DOHH2 (cell line): Measurements from ENCODE around the gene RAPGEF1.

Experiments used
- H3F3A ChIP-seq: fragments of 200-600 bp; sonication (generic), shearing (Covaris generic); 2 replicates; pipeline ENCODE4 v1.6.0; 2016; ENCODE audit warnings: antibody characterized with exemption, mild to moderate bottlenecking; ENCODE audit not compliant: control insufficient read depth, insufficient read depth
- H3K27ac ChIP-seq: fragments of 200-600 bp; sonication (generic); 2 replicates; pipeline ENCODE4 v1.5.1; 2014; ENCODE audit warnings: low read depth, mild to moderate bottlenecking, low read length, moderate library complexity
- H3K27me3 ChIP-seq: fragments of 200-600 bp; sonication (generic); 2 replicates; pipeline ENCODE4 v1.6.1; 2014; ENCODE audit warnings: mild to moderate bottlenecking, low read length, mixed read lengths; ENCODE audit not compliant: control insufficient read depth
- H3K36me3 ChIP-seq: fragments of 200-600 bp; sonication (generic); 2 replicates; pipeline ENCODE4 v1.6.1; 2014; ENCODE audit warnings: mild to moderate bottlenecking, low read length, moderate library complexity, mixed read lengths; ENCODE audit not compliant: control insufficient read depth
- H3K4me1 ChIP-seq: fragments of 200-600 bp; sonication (generic); 2 replicates; pipeline ENCODE4 v1.6.1; 2014; ENCODE audit warnings: mild to moderate bottlenecking, low read length, mixed read lengths; ENCODE audit not compliant: control insufficient read depth
- H3K4me2 ChIP-seq: fragments of 200-600 bp; sonication (generic); 2 replicates; pipeline ENCODE4 v1.6.0; 2014; ENCODE audit warnings: mild to moderate bottlenecking, low read length, moderate library complexity
- H3K4me3 ChIP-seq: fragments of 200-600 bp; sonication (generic); 2 replicates; pipeline ENCODE4 v1.5.1; 2014; ENCODE audit warnings: mild to moderate bottlenecking, low read length, mixed read lengths
- H3K79me2 ChIP-seq: fragments of 200-600 bp; sonication (generic); 2 replicates; pipeline ENCODE4 v1.6.1; 2014; ENCODE audit warnings: mild to moderate bottlenecking, low read length, mixed read lengths; ENCODE audit not compliant: control insufficient read depth
- H3K9me2 ChIP-seq: fragments of 200-600 bp; sonication (generic); replicated peaks from 2 replicates; pipeline ENCODE4 v1.6.1; 2014; ENCODE audit warnings: mild to moderate bottlenecking, low read length, mixed read lengths; ENCODE audit not compliant: control insufficient read depth
- H3K9me3 ChIP-seq: fragments of 200-600 bp; sonication (generic); 2 replicates; pipeline ENCODE4 v1.6.1; 2014; ENCODE audit warnings: antibody characterized with exemption, low read length, mixed read lengths; ENCODE audit not compliant: control insufficient read depth, insufficient read depth
- H4K20me1 ChIP-seq: fragments of 200-600 bp; sonication (generic); 2 replicates; pipeline ENCODE4 v1.6.0; 2014; ENCODE audit warnings: low read depth, mild to moderate bottlenecking, antibody characterized with exemption, low read length, moderate library complexity; ENCODE audit not compliant: control insufficient read depth, insufficient read depth
- EZH2phosphoT487 ChIP-seq: fragments of 200-600 bp; sonication (generic); IDR thresholded peaks from 2 replicates; pipeline ENCODE4 v1.6.1; 2017; ENCODE audit warnings: borderline replicate concordance, mild to moderate bottlenecking, antibody characterized with exemption, low read length, moderate library complexity, mixed read lengths
- TF ChIP-seq, protein P1 (sequence below): fragments of 200-600 bp; sonication (generic); IDR thresholded peaks from one replicate; pipeline ENCODE4 v1.5.1; 2014; ENCODE audit warnings: antibody characterized with exemption, mild to moderate bottlenecking, low read depth, low read length; ENCODE audit not compliant: poor library complexity, severe bottlenecking

Gene RAPGEF1

DNA sequence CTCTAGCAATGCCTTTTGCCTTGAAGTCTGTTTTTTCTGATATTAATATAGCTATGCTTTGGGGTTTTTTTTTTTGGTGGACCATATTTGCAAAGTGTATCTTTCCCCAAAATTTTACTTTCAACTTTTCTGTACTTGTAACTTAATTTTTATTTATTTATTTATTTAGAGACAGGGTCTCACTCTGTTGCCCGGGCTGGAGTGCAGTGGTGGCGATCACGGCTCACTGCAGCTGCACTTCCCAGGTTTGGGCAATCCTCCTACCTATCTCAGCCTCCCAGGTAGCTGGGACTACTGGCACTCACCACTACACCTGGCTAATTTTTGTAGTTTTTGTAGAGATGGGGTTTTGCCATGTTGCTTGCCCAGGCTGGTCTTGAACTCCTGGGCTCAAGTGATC is 173.7 kb downstream of the RAPGEF1 start:
- Histone ChIP-seq H3K36me3 (no peaks in the 10 kb centered on the region), H3K79me2 (no peaks in the 10 kb centered on the region), H3K4me2 (no peak overlapping the region), H3F3A (no peaks in the 10 kb centered on the region), H3K9me3 (peaks cover 5% of the 10 kb centered on the region; the same call in 1 of the 2 replicates), H3K9me2 (no peaks in the 10 kb centered on the region), H3K4me3 (no peak overlapping the region), H3K27me3 (no peaks in the 10 kb centered on the region), H4K20me1 (no peaks in the 10 kb centered on the region), H3K27ac (no peak overlapping the region), H3K4me1 (no peaks in the 10 kb centered on the region)
- no peak for TF ChIP-seq EZH2phosphoT487
- TF ChIP-seq, protein P1, sequence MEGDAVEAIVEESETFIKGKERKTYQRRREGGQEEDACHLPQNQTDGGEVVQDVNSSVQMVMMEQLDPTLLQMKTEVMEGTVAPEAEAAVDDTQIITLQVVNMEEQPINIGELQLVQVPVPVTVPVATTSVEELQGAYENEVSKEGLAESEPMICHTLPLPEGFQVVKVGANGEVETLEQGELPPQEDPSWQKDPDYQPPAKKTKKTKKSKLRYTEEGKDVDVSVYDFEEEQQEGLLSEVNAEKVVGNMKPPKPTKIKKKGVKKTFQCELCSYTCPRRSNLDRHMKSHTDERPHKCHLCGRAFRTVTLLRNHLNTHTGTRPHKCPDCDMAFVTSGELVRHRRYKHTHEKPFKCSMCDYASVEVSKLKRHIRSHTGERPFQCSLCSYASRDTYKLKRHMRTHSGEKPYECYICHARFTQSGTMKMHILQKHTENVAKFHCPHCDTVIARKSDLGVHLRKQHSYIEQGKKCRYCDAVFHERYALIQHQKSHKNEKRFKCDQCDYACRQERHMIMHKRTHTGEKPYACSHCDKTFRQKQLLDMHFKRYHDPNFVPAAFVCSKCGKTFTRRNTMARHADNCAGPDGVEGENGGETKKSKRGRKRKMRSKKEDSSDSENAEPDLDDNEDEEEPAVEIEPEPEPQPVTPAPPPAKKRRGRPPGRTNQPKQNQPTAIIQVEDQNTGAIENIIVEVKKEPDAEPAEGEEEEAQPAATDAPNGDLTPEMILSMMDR: no peak

DNA sequence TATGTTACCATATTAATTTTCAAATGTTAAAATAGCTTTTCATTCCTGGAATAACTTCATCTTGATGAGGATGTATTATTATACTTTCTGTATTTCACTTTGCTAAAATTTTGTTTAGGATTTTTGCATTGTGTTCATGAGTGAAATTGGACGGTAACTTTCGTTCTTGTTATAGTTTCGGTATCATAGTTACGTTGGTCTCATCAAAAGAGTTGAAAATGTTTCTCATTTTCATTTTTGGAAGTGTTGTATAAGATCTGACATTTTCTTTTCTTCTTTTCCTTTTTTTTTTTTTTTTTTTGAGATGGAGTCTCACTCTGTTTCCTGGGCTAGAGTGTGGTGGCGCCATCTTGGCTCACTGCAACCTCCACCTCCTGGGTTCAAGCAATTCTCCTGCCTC is 174.5 kb downstream of the RAPGEF1 start:
- Histone ChIP-seq H3K79me2 (no peaks in the 10 kb centered on the region), H3K27ac (no peak overlapping the region), H3K4me3 (no peak overlapping the region), H4K20me1 (no peaks in the 10 kb centered on the region), H3K36me3 (no peaks in the 10 kb centered on the region), H3F3A (no peaks in the 10 kb centered on the region), H3K27me3 (no peaks in the 10 kb centered on the region), H3K4me2 (no peak overlapping the region), H3K9me3 (peaks cover 10% of the 10 kb centered on the region; the same call in 1 of the 2 replicates), H3K4me1 (no peaks in the 10 kb centered on the region), H3K9me2 (no peaks in the 10 kb centered on the region)
- no peak for TF ChIP-seq EZH2phosphoT487
- TF ChIP-seq, protein P1: no peak

DNA sequence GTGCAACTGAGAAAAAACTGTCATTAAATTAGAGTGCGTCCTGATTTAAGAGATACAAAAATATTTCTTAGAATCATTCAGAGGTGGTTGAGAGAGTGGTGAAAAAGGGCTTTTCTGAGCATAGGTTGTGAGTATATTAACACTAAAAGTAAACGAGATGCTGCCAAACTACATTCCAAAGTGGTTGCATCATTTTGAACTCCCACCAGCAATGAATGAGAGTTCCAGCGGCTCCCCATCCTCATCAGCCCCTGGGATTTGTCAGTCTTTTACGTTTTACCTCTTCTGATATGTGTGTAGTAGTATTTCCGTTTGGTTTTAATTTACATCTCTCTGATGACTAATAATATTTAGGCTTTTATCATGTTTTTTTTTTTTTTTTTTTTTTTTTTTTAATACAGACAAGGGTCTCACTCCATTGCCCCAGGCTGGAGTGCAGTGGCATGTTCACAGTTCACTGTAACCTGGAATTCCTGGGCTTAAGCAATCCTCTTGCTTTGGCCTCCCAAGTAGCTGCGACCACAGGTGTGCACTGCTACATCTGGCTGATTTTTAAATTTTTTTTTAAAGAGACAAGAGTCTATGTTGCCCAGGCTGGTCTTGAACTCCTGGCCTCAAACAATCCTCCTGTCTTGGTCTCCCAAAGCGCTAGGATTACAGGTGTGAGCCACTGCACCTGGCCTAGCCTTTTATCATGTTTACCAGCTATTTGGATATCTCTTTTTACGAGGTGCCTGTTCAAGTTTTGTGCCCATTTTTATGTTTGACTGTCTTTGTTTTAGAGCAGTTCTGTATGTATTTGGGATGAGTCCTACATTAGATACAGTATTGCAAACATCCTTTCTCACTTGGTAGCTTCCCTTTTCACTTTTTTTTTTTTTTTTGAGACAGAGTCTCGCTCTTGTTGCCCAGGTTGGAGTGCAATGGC is 177.6 kb downstream of the RAPGEF1 start:
- Histone ChIP-seq H3K9me3 (peaks cover 10% of the 10 kb centered on the region; the same call in 1 of the 2 replicates), H3K27me3 (no peaks in the 10 kb centered on the region), H3K4me3 (no peak overlapping the region), H3K36me3 (no peaks in the 10 kb centered on the region), H3K4me1 (no peaks in the 10 kb centered on the region), H3F3A (no peaks in the 10 kb centered on the region), H3K9me2 (no peaks in the 10 kb centered on the region), H4K20me1 (no peaks in the 10 kb centered on the region), H3K4me2 (no peak overlapping the region), H3K27ac (no peak overlapping the region), H3K79me2 (no peaks in the 10 kb centered on the region)
- TF ChIP-seq, protein P1: no peak
- no peak for TF ChIP-seq EZH2phosphoT487
